Heart left ventricle (tissue), 13 donors: ENCODE data around the gene C2CD2L.

ENCODE experiments used
- POLR2A ChIP-seq, 2 donors: fragments of 450-650 bp; IDR thresholded peaks; one replicate each; pipeline ENCODE4 v1.6.1; 2017; ENCODE audit warnings: antibody characterized with exemption in 2 of 2, mild to moderate bottlenecking in 2 of 2, moderate library complexity in 2 of 2
- TF ChIP-seq, protein P1 (sequence below), 12 donors: fragments of 200-600 bp; sonication (generic) in 4 of 12; IDR thresholded peaks; one replicate each; pipeline versions ENCODE4 v1.5.0 to v1.8.0; 2018 to 2022; ENCODE audit warnings: antibody characterized with exemption in 12 of 12, mild to moderate bottlenecking in 5 of 12
- donor health status: ischemic (EF 13 %, LVEDD 7.1; RV severe dilation, severe dysfunction).
- donor health status: DM: no; HTN: yes; CAD: no.
- donor health status: DM: no; HTN: no; CAD: no.
- donor health status: ischemic (EF 25% LVEDD 6.9; RV normal size, moderate dysfunction).
- donor health status: ischemic (EF 25% LVEDD 5.7; RV mildly dilated, moderate dysfunction).
- donor health status: ischemic (EF 35%, LVEDD 5.7; RV mildly dilated, moderate dysfunction).
- donor health status: nonischemic (EF 11% LVEDD 7.7; RV severe dilation, severe dysfunction).
- donor health status: DM: yes; HTN: yes; CAD: no.
- donor health status: PGD.
- donor health status: ischemic (EF 29% LVEDD 5.4; RV normal size, mild dysfunction).
- donor health status: nonischemic (EF 23%, LVEDD 6.1; RV moderate dilation, normal function).

DNA sequence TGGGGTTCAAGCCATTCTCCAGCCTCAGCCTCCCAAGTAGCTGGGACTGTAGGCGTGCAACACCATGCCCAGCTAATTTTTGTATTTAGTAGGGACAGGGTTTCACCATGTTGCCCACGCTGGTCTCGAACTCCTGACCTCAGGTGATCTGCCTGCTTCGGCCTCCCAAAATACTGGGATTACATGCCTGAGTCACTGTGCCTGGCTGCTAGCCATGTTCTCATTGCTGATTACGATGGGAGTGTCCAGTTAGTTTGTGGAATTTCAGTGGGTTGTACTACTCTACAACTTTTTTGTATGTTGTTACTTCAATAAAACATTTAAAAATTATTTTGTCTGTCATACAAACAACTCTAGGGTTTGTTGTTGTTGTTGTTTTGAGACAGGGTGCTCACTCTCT, 44.4 kb upstream of the C2CD2L start:
- TF ChIP-seq, protein P1, sequence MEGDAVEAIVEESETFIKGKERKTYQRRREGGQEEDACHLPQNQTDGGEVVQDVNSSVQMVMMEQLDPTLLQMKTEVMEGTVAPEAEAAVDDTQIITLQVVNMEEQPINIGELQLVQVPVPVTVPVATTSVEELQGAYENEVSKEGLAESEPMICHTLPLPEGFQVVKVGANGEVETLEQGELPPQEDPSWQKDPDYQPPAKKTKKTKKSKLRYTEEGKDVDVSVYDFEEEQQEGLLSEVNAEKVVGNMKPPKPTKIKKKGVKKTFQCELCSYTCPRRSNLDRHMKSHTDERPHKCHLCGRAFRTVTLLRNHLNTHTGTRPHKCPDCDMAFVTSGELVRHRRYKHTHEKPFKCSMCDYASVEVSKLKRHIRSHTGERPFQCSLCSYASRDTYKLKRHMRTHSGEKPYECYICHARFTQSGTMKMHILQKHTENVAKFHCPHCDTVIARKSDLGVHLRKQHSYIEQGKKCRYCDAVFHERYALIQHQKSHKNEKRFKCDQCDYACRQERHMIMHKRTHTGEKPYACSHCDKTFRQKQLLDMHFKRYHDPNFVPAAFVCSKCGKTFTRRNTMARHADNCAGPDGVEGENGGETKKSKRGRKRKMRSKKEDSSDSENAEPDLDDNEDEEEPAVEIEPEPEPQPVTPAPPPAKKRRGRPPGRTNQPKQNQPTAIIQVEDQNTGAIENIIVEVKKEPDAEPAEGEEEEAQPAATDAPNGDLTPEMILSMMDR (IDR thresholded peaks at IDR 0.05): no peak
- no peak for TF ChIP-seq POLR2A (IDR thresholded peaks at IDR 0.05)
